GM11168 (cell line): ENCODE results near the gene PEX11G.
"Not testable (repeated sequence)": the region's sequence is repeated elsewhere in the genome, so short reads cannot be mapped to it uniquely, and the experiment has no call there.

Experiments used
- in situ Hi-C: fragments of 300-500 bp; cut with MboI; formaldehyde crosslinking; loops from one replicate; pipeline ENCODE4 v1.12.0; 2022; ENCODE audit warnings: low sequenced_read_pairs; ENCODE audit not compliant: unreplicated experiment

Gene PEX11G

GRCh38 chr19:7470540-7471305 lies 18.1 kb downstream of the PEX11G start:
- in situ Hi-C loops, result no loop called here

DNA sequence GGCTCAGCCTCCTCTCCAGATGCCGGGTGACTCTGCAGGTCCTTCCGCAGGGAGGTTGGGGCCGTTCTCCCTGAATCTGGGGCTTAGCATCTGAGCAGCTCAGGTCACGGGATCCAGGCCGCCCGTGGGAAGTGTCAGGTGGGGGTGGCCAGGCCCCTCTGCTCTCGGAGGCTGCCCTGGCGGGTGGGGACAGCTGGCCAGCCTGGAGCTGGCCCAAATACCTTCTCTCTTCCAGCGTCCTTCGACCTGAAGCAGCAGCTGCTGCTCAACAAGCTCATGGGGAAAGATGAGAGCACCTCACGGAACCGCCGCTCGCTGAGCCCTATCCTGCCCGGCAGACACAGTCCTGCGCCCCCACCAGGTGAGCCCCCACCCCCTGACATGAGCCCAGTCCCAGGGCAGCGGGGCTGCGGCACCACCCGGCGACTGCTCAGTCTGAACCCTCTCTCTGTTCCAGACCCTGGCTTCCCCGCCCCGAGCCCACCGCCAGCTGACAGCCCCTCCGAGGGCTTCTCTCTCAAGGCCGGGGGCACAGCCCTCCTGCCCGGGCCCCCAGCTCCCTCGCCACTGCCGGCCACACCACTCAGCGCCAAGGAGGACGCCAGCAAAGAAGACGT lies 19.1 kb downstream of the PEX11G start:
- in situ Hi-C loops, result no loop called here

- in situ Hi-C loops, result no loop called here
Measured at GRCh38 chr19:7468840-7469239, 20.0 kb downstream of the PEX11G start.

GRCh38 chr19:7467009-7467989 lies 21.5 kb downstream of the PEX11G start:
- in situ Hi-C loops, result no loop called here

DNA sequence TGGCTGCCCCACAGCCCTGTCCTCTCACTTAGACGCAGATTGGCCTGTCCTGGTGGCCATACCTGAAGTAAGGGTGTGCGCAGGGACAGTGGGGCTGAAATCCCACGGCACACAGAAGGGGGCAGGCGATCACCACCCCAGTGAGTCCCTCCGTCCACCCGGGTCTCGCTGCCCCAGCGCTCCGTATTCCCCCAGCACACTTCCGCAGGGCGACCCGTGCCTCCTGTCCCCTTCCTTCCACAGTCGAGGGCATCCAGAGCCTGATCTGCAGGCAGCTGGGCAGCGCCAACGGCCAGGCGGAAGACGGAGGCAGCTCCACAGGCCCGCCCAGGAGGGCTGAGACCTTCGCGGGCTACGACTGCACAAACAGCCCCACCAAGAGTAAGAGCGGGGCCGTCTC lies 25.3 kb downstream of the PEX11G start:
- in situ Hi-C loops, result no loop called here

- in situ Hi-C loops, result no loop called here
Measured at GRCh38 chr19:7461841-7462629, 26.8 kb downstream of the PEX11G start.

DNA sequence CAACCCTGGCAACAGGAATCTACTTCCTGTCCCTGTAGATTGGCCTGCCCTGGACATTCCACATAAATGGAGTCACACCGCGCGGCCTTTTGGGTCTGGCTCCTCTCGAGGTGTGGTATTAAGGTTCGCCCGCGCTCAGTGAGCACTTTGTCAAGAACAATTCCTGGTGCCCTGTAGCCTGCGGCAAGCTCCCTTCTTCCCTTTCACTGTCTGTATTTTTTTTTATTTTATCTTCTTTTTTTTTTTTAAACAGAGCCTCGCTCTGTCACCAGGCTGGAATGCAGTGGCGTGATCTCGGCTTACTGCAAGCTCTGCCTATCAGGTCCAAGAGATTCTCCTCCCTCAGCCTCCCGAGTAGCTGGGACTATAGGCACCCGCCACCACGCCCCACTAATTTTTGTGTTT lies 28.3 kb downstream of the PEX11G start:
- in situ Hi-C loops, result no loop called here

DNA sequence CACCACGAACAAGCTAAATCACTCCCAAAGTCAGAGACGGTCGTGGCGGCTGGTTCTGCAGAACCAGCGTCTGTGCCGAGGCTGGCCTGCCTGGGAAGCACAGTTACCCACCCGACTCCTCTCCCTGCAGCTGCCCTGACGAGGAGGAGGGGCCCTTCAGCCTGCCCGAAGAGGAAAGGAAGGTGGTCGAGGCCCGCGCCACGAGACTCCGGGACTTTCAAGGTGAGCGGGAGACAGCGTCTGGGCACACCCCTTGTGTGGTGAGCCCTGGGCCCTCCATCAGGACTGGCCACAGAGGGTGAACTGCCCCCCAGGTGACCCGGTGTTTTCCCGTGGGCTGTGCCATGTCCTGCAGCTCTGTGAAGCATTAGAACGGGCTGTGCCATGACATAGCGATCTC lies 29.1 kb downstream of the PEX11G start:
- in situ Hi-C loops, result no loop called here

- in situ Hi-C loops, result no loop called here
Measured at GRCh38 chr19:7458675-7459074, 30.2 kb downstream of the PEX11G start.

GRCh38 chr19:7456964-7457541 lies 31.8 kb downstream of the PEX11G start:
- in situ Hi-C loops, result no loop called here

DNA sequence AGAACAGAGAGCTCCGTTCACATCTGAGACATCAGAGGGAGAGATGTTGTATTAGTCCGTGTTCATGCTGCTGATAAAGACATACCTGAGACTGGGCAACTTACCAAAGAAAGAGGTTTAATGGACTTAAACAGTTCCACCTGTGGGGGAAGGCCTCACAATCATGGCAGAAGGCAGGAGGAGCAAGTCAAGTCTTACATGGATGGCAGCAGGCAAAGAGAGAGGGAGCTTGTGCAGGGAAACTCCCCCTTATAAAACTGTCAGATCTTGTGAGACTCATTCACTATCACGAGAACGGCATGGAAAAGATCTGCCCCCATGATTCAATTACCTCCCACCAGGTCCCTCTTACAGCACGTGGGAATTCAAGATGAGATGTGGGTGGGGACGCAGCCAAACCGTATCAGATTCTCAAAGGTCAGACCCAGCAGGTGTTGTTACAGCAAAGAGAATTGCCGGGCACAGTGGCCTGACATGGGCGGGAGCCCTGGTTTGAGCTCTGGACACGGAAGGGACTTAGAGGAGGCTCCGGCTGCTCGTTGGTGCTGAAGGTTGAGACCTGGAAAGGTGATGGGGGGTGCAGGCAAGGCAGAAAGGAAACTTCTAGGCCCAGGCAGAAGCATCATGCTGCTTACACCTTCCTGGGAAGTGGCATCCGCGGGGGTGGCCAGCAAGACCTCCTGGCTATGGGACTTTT lies 33.1 kb downstream of the PEX11G start:
- in situ Hi-C loops, result no loop called here

DNA sequence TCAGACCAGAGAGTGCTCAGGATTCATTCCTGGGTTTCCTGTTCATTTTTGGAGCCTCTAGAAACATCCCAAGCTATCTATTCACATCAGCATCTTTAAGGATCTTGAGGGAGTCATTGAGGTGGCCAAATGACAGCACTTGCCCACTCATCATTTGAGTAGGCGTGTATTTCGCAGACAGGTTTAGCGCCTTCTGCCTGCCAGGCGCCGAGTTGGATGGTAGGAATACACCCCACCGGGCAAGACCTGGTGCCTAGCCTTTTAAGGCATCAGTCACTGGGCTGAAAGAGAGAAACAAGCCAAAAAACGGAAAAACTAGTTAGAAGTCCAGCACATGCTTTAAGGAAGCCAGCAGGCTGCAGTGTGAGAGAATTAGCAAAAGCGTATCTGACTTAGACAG lies 33.8 kb downstream of the PEX11G start:
- in situ Hi-C loops, result no loop called here

- in situ Hi-C loops, result no loop called here
Measured at GRCh38 chr19:7450243-7451223, 38.3 kb downstream of the PEX11G start.

- in situ Hi-C loops, result not testable (repeated sequence)
Measured at GRCh38 chr19:7449391-7450070, 39.3 kb downstream of the PEX11G start.

- in situ Hi-C loops, result no loop called here
Measured at GRCh38 chr19:7447648-7448047, 41.2 kb downstream of the PEX11G start.

- in situ Hi-C loops, result no loop called here
Measured at GRCh38 chr19:7445104-7445503, 43.7 kb downstream of the PEX11G start.

- in situ Hi-C loops, result no loop called here
Measured at GRCh38 chr19:7444042-7444441, 44.8 kb downstream of the PEX11G start.
